ENCODE measurements around the gene CEP135. TPM values are rescaled to one million over a fixed set of nuclear protein-coding genes. Genes with fewer than 3 reads are reported as not detected.
"Not testable (repeated sequence)": the region's sequence is repeated elsewhere in the genome, so short reads cannot be mapped to it uniquely, and the experiment has no call there.

The CEP135 gene
- total RNA-seq, 2 experiments from 2014 or later = 13.0 to 13.4 TPM

DNA sequence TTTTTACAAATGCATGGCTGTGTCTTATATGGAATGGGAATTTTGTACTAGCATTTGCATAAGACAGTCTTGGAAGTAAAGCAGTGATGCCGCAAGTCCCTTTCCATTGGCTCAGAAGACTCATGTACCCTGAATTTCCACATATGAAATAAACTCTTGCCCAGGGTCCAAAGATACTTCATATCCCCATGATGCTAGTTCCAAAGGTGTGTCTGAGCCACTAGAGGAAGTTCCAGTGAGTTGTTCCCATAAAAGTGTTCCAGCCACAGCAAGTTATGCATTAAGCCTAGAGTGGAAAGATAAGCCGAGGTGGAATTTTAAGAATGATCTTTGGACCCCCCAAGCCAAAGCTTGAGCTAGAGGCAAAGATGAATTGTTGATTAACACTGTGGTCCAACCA is 9.3 kb upstream of the CEP135 start:
- ChIA-PET POLR2A (no interaction called here), CTCF (no interaction called here)

DNA sequence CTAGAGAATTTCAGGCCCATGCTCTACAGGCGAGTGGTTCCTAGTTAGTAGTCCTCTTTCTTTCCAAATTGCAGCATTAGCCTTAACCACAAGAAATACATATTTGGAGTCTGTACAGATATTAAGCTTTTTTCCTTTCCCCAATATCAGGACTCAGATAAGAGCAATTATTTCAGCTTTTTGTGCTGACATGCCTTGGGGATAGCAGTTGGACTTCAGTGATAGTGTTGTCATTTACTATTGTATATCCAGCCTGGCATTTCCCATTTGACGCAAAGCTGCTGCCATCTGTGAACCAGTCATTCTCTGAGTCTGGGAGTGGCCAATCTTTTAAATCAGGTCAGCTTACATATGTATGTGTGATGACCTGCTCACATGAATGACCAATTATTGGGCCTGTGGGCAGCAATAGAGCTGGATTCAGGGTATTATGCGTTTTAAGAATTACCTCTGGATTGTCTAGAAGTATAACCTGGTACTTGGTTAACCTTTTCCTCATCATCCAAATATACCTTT is 6.8 kb upstream of the CEP135 start:
- CTCF ChIA-PET = interaction anchor here (0.6 kb wide), 1 partner anchor 926 kb away, joined by 3 read pairs; no protein-coding TSS in a partner anchor
- POLR2A ChIA-PET = no interaction called here

DNA sequence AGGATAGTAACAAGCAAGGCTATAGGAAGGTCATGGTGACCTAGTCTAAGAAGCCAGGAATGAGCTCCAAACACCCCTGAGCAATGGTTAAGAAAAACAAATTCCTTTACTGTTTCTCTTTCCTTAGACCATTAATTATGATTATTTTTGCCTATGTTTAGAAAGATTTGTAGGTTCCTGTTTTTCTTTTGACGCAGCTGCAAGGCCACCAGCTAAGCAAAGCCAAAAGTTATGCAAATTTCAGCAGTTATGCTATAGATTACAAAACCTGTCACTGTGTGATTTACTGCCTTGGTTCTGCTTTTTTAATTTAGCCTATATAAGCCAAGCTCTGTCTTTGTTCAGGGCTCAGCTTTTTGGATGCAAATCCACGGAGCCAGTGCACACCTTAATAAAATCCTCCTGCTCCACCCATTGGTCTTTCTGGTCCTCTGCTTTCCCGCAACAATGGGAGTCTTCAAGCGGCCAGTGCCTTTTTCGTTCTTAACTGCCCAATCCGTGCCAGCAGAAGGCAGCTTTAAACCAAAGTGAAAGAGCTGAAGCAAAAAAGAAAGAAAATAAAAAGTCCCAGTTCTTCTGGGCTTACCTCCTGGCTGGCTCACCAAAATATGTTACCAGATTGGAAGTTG is 1.4 kb upstream of the CEP135 start:
- POLR2A ChIA-PET = no interaction called here

DNA sequence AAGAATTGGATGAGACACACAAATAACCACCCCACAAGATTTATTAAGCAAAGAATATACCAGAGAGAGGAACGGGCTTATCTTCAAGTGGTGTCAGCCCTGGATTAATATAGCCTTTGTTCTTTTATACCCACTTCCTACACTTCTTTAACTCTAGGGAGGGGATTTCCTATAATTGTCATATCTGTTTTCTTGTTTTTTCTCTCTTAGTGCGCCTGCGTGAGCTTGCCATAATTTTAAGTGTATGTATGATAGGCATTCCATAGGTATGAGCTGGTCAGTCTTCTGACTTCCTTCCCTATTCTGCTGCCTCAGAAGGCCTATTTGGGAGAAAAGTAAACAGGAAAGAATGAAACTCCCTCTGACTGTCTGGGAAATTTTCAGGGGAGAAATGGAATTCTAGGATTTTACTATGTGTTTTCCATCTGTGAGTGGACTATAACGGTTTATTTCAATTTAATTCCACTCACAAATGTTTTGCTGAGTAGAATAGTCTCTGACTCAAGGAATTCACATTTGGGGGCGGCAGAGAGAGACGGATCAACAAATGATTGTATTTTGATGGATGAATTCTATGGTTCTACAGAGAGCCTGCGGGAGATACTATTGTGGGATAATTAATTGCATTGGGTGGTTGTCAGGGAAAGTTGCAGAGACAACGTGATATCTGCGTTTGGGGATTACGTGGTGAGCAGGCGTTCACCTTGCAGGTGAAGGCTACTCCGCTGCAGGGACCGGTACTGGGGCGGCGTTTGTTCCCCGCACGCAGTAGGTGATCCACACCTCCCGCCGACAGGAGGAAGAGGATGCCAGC is 626 bp upstream of the CEP135 start:
- ChIA-PET POLR2A (interaction anchor here (0.6 to 1.0 kb wide), 2 partner anchors 50 to 488 kb away, joined by 3 read pairs; partner anchors contain the start of gene PAICS), CTCF (interaction anchor here (1.0 to 1.6 kb wide), 15 partner anchors 10 to 601 kb away, joined by 3 to 5 read pairs (median 3); partner anchors contain the start of genes AASDH and TMEM165)

More for the DNA sequence above, 1.4 kb upstream of the CEP135 start:
- CTCF ChIA-PET = interaction anchor here (1.1 to 1.6 kb wide), 2 partner anchors 105 to 524 kb away, joined by 3 to 5 read pairs; no protein-coding TSS in a partner anchor

DNA sequence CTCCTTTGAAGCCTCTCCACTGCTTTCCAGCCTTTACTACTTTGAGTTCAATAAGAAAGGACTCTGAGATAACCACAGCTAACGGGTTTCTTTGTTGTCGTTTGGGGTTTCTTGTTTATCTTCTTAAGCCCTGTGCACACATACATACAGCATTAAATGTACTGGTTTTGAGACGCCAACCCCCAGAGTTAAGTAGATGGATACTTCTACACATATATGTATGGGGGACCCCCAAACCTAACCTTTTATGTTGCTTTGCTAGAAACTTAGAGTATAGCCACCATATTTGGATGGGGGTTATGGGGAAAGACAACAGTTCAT is 697 bp downstream of the CEP135 start:
- ChIA-PET CTCF (interaction anchor here (0.5 to 1.3 kb wide), 11 partner anchors 8 to 603 kb away, joined by 3 to 5 read pairs (median 3); partner anchors contain the start of genes AASDH and TMEM165), POLR2A (interaction anchor here (0.7 to 1.2 kb wide), 3 partner anchors 26 to 488 kb away, joined by 3 to 14 read pairs (median 4); partner anchors contain the start of gene AASDH)

DNA sequence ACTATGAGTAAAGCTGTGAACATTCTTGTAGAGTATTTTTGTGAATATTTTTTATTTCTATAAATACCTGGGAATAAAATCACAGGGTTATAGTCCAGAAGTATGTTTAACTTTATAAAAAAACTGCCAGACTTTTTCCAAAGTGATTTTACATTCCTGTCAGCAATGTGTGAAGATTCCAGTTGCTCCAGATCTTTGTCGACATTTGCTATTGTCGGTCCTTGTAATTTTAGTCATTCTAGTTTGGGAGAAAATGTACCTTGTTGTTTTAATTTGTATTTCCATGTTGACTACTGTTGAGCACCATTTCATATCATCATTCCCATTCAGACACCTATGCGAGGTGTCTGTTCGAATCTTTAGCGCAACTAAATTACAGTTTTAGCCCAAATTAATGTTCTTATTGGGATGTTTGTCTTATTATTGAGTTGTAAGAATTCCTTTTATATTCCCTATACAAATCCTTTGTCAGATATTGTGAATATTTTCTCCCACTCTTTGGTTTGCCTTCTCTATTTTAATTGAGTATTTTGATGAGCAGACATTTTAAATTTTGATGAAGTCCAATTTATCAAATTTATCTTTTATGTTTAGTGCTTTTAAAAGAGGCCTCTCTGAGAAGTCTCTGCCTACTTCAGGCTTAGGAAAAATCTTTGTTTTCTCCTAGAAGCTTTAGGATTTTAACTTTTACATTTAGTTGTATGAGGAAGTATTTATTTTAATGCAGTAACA is 2.6 kb downstream of the CEP135 start:
- ChIA-PET CTCF (no interaction called here), POLR2A (no interaction called here)

DNA sequence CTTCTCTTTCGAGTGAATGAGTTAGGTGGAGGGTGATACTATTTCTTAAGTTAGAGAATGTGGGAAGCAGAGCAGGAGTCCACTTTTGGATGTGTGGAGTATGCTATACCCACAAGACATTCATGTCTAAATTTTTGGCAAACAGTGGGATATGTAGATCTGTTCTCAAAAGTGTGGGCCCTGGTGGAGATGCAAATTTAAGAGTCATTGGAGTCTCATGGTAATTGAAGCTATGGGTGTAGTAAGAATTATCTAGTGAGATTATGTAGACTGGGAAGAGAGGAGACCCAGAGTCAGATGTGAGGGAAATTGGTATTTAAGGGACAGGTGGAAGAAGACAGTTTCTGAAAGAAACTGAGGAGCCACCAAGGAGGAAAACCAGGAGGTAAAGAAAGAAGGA is 7.0 kb downstream of the CEP135 start:
- ChIA-PET POLR2A (no interaction called here), CTCF (no interaction called here)

DNA sequence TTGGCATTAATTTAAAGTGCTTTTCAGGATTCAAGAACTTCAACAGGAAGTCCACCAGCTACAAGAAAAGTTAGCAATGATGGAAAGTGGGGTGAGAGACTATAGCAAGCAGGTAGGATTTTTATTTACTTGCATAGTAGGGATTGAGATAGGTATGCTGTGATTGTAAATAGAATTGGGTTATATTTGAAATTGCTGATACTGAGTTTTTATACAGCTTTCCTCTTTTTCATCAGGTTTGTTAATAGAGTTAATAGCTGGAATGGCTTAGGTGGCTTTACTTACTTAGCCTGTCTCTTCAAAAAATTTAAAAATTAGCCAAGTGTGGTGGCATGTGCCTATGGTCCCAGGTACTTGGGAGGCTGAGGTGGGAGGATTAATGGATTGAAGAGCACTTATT is 10.9 kb downstream of the CEP135 start:
- CTCF ChIA-PET = no interaction called here
- POLR2A ChIA-PET = no interaction called here

DNA sequence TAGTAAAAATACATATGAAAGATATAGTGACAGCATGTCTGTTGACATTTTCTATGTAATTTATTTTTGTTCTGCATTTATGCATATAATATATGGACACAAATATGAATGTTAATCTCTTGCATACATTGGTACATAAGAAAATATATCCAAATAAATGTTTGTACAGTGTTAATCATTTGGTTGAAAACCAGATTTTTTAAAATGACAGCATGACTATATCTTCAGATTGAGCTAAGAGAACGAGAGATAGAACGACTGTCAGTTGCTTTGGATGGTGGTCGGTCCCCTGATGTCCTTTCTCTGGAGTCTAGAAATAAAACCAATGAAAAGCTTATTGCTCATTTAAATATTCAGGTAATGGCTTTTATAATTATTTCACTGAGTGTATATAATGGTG is 15.3 kb downstream of the CEP135 start:
- ChIA-PET POLR2A (no interaction called here), CTCF (no interaction called here)

DNA sequence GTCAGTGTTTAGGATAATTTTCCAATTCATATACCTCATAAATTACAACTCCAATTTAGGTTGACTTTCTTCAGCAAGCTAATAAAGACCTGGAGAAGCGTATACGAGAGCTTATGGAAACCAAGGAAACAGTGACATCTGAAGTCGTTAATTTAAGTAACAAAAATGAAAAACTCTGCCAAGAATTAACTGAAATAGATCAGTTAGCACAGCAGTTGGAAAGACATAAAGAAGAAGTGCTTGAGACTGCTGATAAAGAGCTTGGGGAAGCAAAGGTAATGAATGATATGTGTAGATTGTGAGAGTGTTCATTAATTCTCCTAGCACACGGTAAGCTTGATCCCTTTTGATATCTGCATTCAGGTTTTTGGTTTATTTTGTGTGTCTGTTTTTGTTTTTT is 16.8 kb downstream of the CEP135 start:
- CTCF ChIA-PET = interaction anchor here (1.6 kb wide), 1 partner anchor 17 kb away, joined by 4 read pairs; the partner anchor contains the start of gene CEP135

DNA sequence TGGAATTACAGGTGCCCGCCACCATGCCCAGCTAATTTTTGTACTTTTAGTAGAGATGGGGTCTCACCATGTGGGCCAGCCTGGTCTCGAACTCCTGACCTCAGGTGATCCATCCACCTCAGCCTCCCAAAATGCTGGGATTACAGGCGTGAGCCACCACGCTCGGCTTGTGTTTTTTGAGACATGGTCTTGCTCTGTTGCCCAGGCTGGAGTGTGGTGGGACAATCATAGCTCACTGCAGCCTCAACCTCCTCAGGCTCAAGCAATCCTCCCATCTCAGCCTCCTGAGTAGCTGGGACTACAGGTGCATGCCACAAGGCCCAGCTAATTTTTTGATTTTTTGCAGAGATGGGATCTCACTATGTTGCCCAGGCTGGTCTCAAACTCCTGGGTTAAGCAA is 17.6 kb downstream of the CEP135 start:
- POLR2A ChIA-PET = not testable (repeated sequence)
- CTCF ChIA-PET = interaction anchor here (1.6 kb wide), 1 partner anchor 18 kb away, joined by 4 read pairs; the partner anchor contains the start of gene CEP135

More for the DNA sequence above, 16.8 kb downstream of the CEP135 start:
- POLR2A ChIA-PET = no interaction called here

DNA sequence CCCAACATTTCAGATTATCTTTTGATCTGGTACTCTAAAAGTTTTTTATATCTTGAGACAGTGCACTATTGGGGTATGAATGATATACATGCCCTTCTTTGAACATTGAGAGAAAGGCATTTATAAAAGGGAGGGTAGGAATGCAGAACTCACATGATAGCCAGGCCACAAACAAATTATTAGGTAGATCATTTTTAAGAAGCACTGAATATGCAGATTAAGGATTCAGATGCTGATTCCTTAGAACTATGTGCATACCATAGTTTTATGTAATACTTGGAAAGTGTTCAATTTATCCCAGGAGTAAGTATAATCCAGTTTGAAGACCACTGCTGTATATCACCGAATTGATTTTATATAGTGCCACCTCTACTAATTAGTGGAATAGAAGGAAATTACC is 18.6 kb downstream of the CEP135 start:
- CTCF ChIA-PET = no interaction called here
- POLR2A ChIA-PET = no interaction called here

DNA sequence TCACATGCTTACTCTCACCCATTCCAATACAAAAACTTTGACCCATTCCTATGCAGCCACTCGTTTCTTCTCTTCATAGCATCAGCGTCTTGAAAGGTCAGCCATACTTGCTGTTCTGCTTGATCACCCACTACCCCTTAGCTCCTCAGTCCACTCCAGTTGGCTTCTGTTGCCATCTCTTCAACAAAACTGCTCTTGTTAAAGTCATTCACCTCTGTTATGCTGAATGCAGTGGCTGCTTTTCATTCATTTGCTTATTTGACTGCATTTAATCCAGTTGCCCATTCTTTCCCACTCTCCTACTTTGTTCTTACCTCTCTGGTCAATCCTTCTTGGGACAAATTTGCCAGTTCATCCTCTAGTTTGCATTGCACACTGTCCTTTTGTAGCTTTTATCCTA is 24.9 kb downstream of the CEP135 start:
- POLR2A ChIA-PET = no interaction called here
- CTCF ChIA-PET = interaction anchor here (1.6 kb wide), 1 partner anchor 10 kb away, joined by 5 read pairs; no protein-coding TSS in a partner anchor

DNA sequence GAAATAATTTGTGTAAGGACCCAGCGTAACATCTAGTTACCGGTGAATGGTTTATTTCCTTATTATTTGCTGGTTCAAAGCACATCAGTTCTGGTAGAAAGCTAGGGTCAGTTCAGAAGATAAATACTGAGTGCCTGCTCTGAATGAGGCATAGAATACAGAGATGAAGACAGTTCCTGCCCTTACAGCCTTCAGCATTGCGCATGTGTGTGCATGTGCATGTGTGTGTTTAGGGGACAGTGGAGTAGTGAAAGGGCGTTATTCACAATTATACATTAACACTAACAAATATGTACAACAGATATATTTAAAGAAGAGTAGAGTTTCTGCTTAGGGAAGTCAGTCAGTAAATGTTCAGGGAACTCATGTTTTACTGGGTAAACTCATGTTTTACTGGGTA is 29.1 kb downstream of the CEP135 start:
- POLR2A ChIA-PET = no interaction called here
- CTCF ChIA-PET = no interaction called here

DNA sequence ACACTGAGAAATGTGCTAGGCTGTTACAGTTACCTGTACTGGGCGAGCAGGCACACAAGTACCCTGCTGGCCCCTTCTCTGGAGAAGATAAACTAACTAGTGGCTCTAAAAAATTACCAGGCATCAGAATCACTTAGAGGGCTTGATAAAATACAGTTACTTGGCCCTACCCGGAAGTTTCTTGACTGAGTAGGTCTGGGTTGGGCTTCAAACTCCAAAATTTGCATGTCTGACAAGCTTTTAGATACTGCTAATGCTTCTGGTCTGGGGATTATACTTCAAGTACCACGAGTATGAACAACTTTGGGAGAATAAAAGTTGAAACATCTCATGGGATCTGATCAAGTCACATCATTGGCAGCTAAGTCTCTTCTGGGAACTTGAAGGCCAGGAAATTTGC is 30.8 kb downstream of the CEP135 start:
- CTCF ChIA-PET = no interaction called here
- POLR2A ChIA-PET = no interaction called here

DNA sequence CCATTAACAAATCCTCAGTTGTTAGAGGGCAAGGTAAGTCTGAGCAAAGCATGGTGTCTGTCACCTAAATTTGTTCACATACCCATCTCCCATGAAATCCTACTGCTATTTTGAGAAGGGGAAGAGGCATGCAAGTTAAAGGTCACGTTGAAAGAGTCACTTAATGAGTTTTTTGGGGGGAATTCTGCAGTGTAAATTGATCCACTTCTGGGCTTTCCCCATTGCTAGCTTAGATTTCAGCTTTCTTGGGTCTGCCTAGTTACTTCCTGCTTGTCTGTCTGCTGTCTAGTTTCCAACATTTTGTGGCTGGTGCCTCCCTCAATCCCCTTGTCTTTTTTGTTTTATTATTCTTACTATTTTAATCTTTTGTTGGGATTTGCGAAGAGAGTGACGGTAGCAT is 32.0 kb downstream of the CEP135 start:
- CTCF ChIA-PET = interaction anchor here (1.0 kb wide), 1 partner anchor 32 kb away, joined by 3 read pairs; the partner anchor contains the start of gene CEP135

DNA sequence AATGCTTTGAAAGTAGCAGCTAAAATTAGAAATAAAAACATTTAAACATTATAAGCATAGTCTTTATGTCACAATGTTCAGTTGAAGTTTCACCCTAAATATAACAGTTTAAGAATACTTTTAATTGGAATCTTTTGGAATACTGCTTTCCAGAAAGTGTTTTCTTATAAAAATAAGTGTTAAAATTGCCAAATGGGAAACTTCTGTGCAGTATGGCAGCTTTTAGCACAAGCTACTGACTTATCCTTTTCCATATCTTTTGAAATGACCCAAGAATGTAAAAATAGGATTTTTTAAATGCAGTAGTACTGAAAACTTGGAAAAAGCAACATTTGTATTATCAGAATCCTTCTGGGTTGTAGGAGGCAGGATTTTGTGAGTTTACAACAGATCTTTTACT is 34.2 kb downstream of the CEP135 start:
- ChIA-PET CTCF (interaction anchor here (1.7 kb wide), 1 partner anchor 9 kb away, joined by 5 read pairs; no protein-coding TSS in a partner anchor), POLR2A (no interaction called here)

More for the DNA sequence above, 32.0 kb downstream of the CEP135 start:
- POLR2A ChIA-PET = no interaction called here

DNA sequence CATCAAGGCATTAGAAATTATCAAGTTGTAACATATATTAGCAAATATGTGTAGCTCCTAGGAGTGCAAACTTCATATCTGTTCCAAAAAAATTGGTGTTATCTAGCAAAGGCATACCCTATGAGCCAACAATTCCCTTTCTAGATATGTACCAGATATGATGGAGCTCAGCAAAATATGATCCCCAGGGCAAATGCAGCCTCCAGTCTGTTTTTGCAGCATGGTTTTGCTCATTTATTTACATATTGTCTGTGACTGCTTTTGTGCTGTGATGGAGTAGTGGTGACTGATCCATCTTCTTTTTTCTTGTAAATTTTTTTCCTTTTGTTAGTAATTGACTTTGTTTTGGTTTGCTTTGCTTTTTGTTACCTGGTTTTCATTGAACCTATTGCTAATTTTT is 41.0 kb downstream of the CEP135 start:
- POLR2A ChIA-PET = no interaction called here
- CTCF ChIA-PET = no interaction called here

DNA sequence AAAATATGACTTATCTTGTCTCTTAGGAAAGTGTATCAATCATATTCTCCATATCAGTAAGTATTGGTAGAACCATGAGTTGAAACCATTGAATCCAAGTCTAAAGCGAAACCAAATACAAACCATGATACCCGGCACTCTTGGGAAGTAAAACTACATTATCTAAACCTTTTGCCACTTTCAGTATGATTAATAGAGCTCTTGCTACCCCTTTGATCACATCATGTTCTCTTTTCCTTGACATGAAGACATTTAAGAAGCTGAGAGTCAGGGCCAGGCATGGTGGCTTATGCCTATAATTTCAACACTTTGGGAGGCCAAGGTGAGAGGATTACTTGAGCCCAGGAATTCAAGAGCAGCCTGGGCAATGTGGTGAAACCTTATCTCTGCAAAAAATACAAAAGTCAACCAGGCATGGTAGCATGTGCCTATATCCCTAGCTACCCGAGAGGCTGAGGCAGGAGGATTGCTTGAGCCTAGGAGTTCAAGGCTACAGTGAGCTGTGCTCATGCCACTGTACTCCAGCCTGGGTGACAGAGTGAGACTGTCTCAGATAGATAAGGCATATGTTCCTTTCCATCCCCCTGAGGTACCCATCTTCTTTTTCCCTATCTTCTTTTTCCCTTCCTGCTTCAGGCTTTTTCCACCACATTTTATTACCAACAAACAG is 45.4 kb downstream of the CEP135 start:
- ChIA-PET CTCF (no interaction called here), POLR2A (no interaction called here)

Measured in activated CD8-positive, alpha-beta memory T cell treated with anti-CD3 and anti-CD28 coated beads for 36 hours (primary cell).